HepG2 (cell line): ENCODE results near the gene OGFR. TPM values are rescaled to one million over a fixed set of nuclear protein-coding genes. Genes with fewer than 3 reads are reported as not detected.

Experiments used
- ELF3 ChIP-seq: IDR thresholded peaks from 2 replicates; pipeline ENCODE4 v1.6.1; 2016; ENCODE audit warnings: missing genetic modification reagents, missing compliant biosample characterization
- KLF15 ChIP-seq: sonication (generic); formaldehyde crosslinking; IDR thresholded peaks from 2 replicates; pipeline ENCODE4 v1.8.1; 2023; ENCODE audit warnings: borderline replicate concordance, mild to moderate bottlenecking, inconsistent platforms, missing genetic modification reagents, mixed read lengths
- MAFG ChIP-seq: sonication (generic); formaldehyde crosslinking; IDR thresholded peaks from 2 replicates; pipeline ENCODE4 v1.5.1; 2020; ENCODE audit warnings: mild to moderate bottlenecking, missing genetic modification reagents
- RCOR2 ChIP-seq: IDR thresholded peaks from 2 replicates; pipeline ENCODE4 v1.6.1; 2016; ENCODE audit warnings: missing biosample characterization, missing genetic modification reagents
- SP1 ChIP-seq, 2 experiments: fragments of 450-650 bp in 1 of 2; sonication (generic) in 1 of 2; formaldehyde crosslinking in 1 of 2; IDR thresholded peaks; 2 replicates each; pipeline versions ENCODE4 v1.4.0 to v1.6.1; 2016 to 2020; ENCODE audit warnings: missing genetic modification reagents in 1 of 2
- ZFP37 ChIP-seq: sonication (generic); formaldehyde crosslinking; IDR thresholded peaks from 2 replicates; pipeline ENCODE4 v1.4.0; 2020; ENCODE audit warnings: missing genetic modification reagents, borderline replicate concordance
- ZNF136 ChIP-seq: sonication (generic); formaldehyde crosslinking; IDR thresholded peaks from 2 replicates; pipeline ENCODE4 v1.8.1; 2022; ENCODE audit warnings: low read depth, mild to moderate bottlenecking, moderate library complexity, missing genetic modification reagents
- ZNF441 ChIP-seq: sonication (generic); formaldehyde crosslinking; IDR thresholded peaks from 2 replicates; pipeline ENCODE4 v1.7.0; 2021; ENCODE audit warnings: missing genetic modification reagents, borderline replicate concordance
- ZNF468 ChIP-seq: sonication (generic); formaldehyde crosslinking; IDR thresholded peaks from 2 replicates; pipeline ENCODE4 v1.8.0; 2022; ENCODE audit warnings: mild to moderate bottlenecking, moderate library complexity, missing genetic modification reagents
- ZNF570 ChIP-seq: sonication (generic); formaldehyde crosslinking; IDR thresholded peaks from 2 replicates; pipeline ENCODE4 v1.4.0; 2020; ENCODE audit warnings: mild to moderate bottlenecking, missing genetic modification reagents, borderline replicate concordance
- ZNF724P ChIP-seq: sonication (generic); formaldehyde crosslinking; IDR thresholded peaks from 2 replicates; pipeline ENCODE4 v1.8.0; 2022; ENCODE audit warnings: missing genetic modification reagents, borderline replicate concordance
- ZSCAN20 ChIP-seq: sonication (generic); formaldehyde crosslinking; IDR thresholded peaks from 2 replicates; pipeline ENCODE4 v1.4.0; 2020; ENCODE audit warnings: missing genetic modification reagents, mild to moderate bottlenecking, borderline replicate concordance
- ZSCAN31 ChIP-seq: sonication (generic); formaldehyde crosslinking; IDR thresholded peaks from 2 replicates; pipeline ENCODE4 v1.5.0; 2020; ENCODE audit warnings: low read depth, mild to moderate bottlenecking, missing genetic modification reagents
- polyA plus RNA-seq, 8 experiments: library from polyadenylated mRNA; depleted of rRNA in 3 of 8; stranded (reverse) in 7 of 8; unstranded in 1 of 8; fragments of >200 nt; fragmentation: Illumina TruSeq in 4 of 8; extraction: Trizol in 4 of 8; gene quantifications; 2 replicates each; pipeline versions ENCODE4 v1.2.1 to v1.2.3, GENCODE V29; 2011 to 2016; ENCODE audit warnings: low read depth in 4 of 8, missing spikeins in 1 of 8, mixed read lengths in 1 of 8; ENCODE audit not compliant: insufficient read depth in 1 of 8
- total RNA-seq, 5 experiments: library from RNA; depleted of rRNA; stranded (reverse); fragments of >200 nt; fragmentation: Illumina TruSeq; extraction: Trizol; gene quantifications; 2 replicates each; pipeline ENCODE4 v1.2.3, GENCODE V29; 2016; ENCODE audit warnings: low read depth in 1 of 5
- TF ChIP-seq, protein P1 (sequence below): sonication (generic); formaldehyde crosslinking; IDR thresholded peaks from 2 replicates; pipeline ENCODE4 v1.4.0; 2020; ENCODE audit warnings: missing genetic modification reagents, borderline replicate concordance
- TF ChIP-seq, protein P2 (sequence below): conservative IDR thresholded peaks from 2 replicates; pipeline ENCODE4 v1.6.1; 2018; ENCODE audit warnings: missing genetic modification reagents
- TF ChIP-seq, protein P3 (sequence below): sonication (generic); formaldehyde crosslinking; IDR thresholded peaks from 2 replicates; pipeline ENCODE4 v1.4.0; 2020; ENCODE audit warnings: low read depth, mild to moderate bottlenecking, missing genetic modification reagents
- TF ChIP-seq, protein P4 (sequence below): sonication (generic); formaldehyde crosslinking; IDR thresholded peaks from 2 replicates; pipeline ENCODE4 v1.5.0; 2020; ENCODE audit warnings: mild to moderate bottlenecking, missing genetic modification reagents
- TF ChIP-seq, protein P5 (sequence below): sonication (generic); formaldehyde crosslinking; IDR thresholded peaks from 2 replicates; pipeline ENCODE4 v1.4.0; 2020; ENCODE audit warnings: mild to moderate bottlenecking, missing genetic modification reagents

The OGFR gene
- total and polyA plus RNA-seq, 2 of the 13 experiments (the other 11 are each of a cell fraction or from before 2014, with no cell fraction given), result 47.7 to 81.8 TPM

DNA sequence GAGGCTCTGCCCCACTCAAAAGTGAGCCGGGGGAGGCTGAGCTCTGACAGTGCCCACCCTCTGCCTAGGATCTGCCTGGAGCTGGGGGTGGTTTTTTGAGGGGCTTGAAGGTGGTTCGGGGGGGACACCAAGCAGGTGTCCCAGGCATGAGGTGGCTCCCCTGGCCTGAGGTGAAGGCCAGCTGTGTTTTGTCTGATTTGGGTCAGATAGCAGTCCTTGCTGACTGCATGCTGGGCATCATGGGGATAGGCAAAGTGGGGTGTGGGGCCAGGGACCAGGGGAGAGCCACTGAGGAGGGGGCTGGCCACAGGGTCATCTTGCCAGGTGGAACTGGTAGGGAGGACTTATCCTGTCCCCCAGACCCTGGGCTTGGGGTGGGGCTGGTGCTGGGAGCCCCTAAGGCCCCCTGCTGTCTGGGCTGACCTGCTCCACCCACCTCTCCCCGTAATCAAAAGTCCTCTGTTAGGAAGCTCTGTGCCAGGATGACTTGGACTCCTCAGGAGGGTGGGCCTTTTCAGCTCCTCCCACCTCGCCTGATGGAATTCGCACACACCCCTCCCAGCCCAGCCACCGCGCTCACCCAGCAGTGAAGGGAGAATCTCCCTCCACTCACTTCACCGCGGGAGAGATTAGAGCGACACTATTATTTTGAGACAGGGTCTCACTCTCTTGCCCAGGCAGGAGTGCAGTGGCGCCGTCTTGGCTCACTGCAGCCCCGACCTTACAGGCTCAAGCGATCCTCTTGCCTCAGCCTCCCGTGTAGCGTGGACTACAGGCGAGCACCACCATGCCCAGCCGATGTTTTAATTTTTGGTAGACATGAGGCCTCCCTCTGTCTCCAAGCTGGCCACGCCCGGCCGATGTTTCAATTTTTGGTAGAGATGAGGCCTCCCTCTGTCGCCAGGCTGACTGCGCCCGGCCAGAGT is 10.7 kb downstream of the OGFR start (continued):
- TF ChIP-seq ZNF570 (CRISPR knock-in tag) (no peak), ZNF136 (CRISPR knock-in tag) (0 out of 2 replicates have a peak, but pooled peaks have one; percentile 46), RCOR2 (CRISPR knock-in tag) (no peak), KLF15 (CRISPR knock-in tag) (no peak), ZNF468 (no peak), ELF3 (CRISPR knock-in tag) (peak; percentile 40; the same call in 1 of the 2 replicates), ZSCAN20 (CRISPR knock-in tag) (no peak), MAFG (CRISPR knock-in tag) (no peak), SP1 (IDR thresholded peaks at IDR 0.05) (no peak), SP1 (CRISPR knock-in tag; IDR thresholded peaks at IDR 0.05) (no peak; the same call in 1 of the 2 replicates), ZFP37 (CRISPR knock-in tag) (no peak), ZNF441 (CRISPR knock-in tag) (no peak), ZNF724P (CRISPR knock-in tag) (no peak), ZSCAN31 (CRISPR knock-in tag) (0 out of 2 replicates have a peak, but pooled peaks have one; percentile 41)
- TF ChIP-seq, protein P1, sequence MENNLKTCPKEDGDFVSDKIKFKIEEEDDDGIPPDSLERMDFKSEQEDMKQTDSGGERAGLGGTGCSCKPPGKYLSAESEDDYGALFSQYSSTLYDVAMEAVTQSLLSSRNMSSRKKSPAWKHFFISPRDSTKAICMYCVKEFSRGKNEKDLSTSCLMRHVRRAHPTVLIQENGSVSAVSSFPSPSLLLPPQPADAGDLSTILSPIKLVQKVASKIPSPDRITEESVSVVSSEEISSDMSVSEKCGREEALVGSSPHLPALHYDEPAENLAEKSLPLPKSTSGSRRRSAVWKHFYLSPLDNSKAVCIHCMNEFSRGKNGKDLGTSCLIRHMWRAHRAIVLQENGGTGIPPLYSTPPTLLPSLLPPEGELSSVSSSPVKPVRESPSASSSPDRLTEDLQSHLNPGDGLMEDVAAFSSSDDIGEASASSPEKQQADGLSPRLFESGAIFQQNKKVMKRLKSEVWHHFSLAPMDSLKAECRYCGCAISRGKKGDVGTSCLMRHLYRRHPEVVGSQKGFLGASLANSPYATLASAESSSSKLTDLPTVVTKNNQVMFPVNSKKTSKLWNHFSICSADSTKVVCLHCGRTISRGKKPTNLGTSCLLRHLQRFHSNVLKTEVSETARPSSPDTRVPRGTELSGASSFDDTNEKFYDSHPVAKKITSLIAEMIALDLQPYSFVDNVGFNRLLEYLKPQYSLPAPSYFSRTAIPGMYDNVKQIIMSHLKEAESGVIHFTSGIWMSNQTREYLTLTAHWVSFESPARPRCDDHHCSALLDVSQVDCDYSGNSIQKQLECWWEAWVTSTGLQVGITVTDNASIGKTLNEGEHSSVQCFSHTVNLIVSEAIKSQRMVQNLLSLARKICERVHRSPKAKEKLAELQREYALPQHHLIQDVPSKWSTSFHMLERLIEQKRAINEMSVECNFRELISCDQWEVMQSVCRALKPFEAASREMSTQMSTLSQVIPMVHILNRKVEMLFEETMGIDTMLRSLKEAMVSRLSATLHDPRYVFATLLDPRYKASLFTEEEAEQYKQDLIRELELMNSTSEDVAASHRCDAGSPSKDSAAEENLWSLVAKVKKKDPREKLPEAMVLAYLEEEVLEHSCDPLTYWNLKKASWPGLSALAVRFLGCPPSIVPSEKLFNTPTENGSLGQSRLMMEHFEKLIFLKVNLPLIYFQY, result peak; percentile 10; the same call in 1 of the 2 replicates
- TF ChIP-seq, protein P2, sequence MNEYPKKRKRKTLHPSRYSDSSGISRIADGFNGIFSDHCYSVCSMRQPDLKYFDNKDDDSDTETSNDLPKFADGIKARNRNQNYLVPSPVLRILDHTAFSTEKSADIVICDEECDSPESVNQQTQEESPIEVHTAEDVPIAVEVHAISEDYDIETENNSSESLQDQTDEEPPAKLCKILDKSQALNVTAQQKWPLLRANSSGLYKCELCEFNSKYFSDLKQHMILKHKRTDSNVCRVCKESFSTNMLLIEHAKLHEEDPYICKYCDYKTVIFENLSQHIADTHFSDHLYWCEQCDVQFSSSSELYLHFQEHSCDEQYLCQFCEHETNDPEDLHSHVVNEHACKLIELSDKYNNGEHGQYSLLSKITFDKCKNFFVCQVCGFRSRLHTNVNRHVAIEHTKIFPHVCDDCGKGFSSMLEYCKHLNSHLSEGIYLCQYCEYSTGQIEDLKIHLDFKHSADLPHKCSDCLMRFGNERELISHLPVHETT (CRISPR knock-in tag), result no peak
- TF ChIP-seq, protein P3, sequence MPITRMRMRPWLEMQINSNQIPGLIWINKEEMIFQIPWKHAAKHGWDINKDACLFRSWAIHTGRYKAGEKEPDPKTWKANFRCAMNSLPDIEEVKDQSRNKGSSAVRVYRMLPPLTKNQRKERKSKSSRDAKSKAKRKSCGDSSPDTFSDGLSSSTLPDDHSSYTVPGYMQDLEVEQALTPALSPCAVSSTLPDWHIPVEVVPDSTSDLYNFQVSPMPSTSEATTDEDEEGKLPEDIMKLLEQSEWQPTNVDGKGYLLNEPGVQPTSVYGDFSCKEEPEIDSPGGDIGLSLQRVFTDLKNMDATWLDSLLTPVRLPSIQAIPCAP (CRISPR knock-in tag), result no peak
- TF ChIP-seq, protein P4, sequence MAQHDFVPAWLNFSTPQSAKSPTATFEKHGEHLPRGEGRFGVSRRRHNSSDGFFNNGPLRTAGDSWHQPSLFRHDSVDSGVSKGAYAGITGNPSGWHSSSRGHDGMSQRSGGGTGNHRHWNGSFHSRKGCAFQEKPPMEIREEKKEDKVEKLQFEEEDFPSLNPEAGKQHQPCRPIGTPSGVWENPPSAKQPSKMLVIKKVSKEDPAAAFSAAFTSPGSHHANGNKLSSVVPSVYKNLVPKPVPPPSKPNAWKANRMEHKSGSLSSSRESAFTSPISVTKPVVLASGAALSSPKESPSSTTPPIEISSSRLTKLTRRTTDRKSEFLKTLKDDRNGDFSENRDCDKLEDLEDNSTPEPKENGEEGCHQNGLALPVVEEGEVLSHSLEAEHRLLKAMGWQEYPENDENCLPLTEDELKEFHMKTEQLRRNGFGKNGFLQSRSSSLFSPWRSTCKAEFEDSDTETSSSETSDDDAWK (CRISPR knock-in tag), result no peak
- TF ChIP-seq, protein P5, sequence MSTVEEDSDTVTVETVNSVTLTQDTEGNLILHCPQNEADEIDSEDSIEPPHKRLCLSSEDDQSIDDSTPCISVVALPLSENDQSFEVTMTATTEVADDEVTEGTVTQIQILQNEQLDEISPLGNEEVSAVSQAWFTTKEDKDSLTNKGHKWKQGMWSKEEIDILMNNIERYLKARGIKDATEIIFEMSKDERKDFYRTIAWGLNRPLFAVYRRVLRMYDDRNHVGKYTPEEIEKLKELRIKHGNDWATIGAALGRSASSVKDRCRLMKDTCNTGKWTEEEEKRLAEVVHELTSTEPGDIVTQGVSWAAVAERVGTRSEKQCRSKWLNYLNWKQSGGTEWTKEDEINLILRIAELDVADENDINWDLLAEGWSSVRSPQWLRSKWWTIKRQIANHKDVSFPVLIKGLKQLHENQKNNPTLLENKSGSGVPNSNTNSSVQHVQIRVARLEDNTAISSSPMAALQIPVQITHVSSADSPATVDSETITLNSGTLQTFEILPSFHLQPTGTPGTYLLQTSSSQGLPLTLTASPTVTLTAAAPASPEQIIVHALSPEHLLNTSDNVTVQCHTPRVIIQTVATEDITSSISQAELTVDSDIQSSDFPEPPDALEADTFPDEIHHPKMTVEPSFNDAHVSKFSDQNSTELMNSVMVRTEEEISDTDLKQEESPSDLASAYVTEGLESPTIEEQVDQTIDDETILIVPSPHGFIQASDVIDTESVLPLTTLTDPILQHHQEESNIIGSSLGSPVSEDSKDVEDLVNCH (CRISPR knock-in tag), result 0 out of 2 replicates have a peak, but pooled peaks have one; percentile 34
